Colon (tissue), 2 donors: Measurements from ENCODE around the gene CHRNB2.

Experiments used
- FAIRE-seq: peaks from 2 replicates; lab custom pipeline; 2012; peaks lifted over from hg19 to GRCh38; lab: Jason Lieb, UNC
- donor health status: control.
- donor health status: control.

The CHRNB2 gene

GRCh38 chr1:154581766-154582165 lies 14.2 kb downstream of the CHRNB2 start:
- no peak for FAIRE-seq

- FAIRE-seq = no peak
Measured at GRCh38 chr1:154582885-154583284, 15.3 kb downstream of the CHRNB2 start.

- FAIRE-seq = no peak
Measured at GRCh38 chr1:154583773-154584172, 16.2 kb downstream of the CHRNB2 start.

- no peak for FAIRE-seq
Measured at GRCh38 chr1:154584267-154584994, 16.9 kb downstream of the CHRNB2 start.

- FAIRE-seq = no peak
Measured at GRCh38 chr1:154586231-154586630, 18.7 kb downstream of the CHRNB2 start.

- no peak for FAIRE-seq
Measured at GRCh38 chr1:154586641-154587040, 19.1 kb downstream of the CHRNB2 start.

- FAIRE-seq = no peak
Measured at GRCh38 chr1:154589780-154590179, 22.2 kb downstream of the CHRNB2 start.

GRCh38 chr1:154590756-154591155 lies 23.2 kb downstream of the CHRNB2 start:
- FAIRE-seq = no peak

GRCh38 chr1:154591206-154591605 lies 23.6 kb downstream of the CHRNB2 start:
- FAIRE-seq = no peak

GRCh38 chr1:154593390-154593789 lies 25.8 kb downstream of the CHRNB2 start:
- no peak for FAIRE-seq

- FAIRE-seq = no peak
Measured at GRCh38 chr1:154594811-154595210, 27.2 kb downstream of the CHRNB2 start.

- FAIRE-seq = no peak
Measured at GRCh38 chr1:154595621-154596020, 28.0 kb downstream of the CHRNB2 start.

GRCh38 chr1:154598871-154599635 lies 31.5 kb downstream of the CHRNB2 start:
- FAIRE-seq = no peak

- FAIRE-seq = no peak
Measured at GRCh38 chr1:154599658-154600057, 32.1 kb downstream of the CHRNB2 start.

- FAIRE-seq = no peak
Measured at GRCh38 chr1:154603317-154603716, 35.7 kb downstream of the CHRNB2 start.

GRCh38 chr1:154605534-154605933 lies 38.0 kb downstream of the CHRNB2 start:
- FAIRE-seq = no peak

- FAIRE-seq = no peak
Measured at GRCh38 chr1:154607106-154607608, 39.6 kb downstream of the CHRNB2 start.

GRCh38 chr1:154607609-154608396 lies 40.2 kb downstream of the CHRNB2 start, which contains the start of gene ADAR:
ADAR (minus strand) TSS chr1:154608186; CDS start chr1:154608006, 180 bp downstream.
- FAIRE-seq = no peak

- FAIRE-seq = no peak
Measured at GRCh38 chr1:154608397-154609270, 41.1 kb downstream of the CHRNB2 start.

GRCh38 chr1:154609398-154610380 lies 42.1 kb downstream of the CHRNB2 start:
- no peak for FAIRE-seq
